DOHH2 (cell line): ENCODE data around the gene RPS8.

ENCODE experiments used
- H3F3A ChIP-seq: fragments of 200-600 bp; sonication (generic), shearing (Covaris generic); 2 replicates; pipeline ENCODE4 v1.6.0; 2016; ENCODE audit warnings: antibody characterized with exemption, mild to moderate bottlenecking; ENCODE audit not compliant: control insufficient read depth, insufficient read depth
- H3K27ac ChIP-seq: fragments of 200-600 bp; sonication (generic); 2 replicates; pipeline ENCODE4 v1.5.1; 2014; ENCODE audit warnings: low read depth, mild to moderate bottlenecking, low read length, moderate library complexity
- H3K27me3 ChIP-seq: fragments of 200-600 bp; sonication (generic); 2 replicates; pipeline ENCODE4 v1.6.1; 2014; ENCODE audit warnings: mild to moderate bottlenecking, low read length, mixed read lengths; ENCODE audit not compliant: control insufficient read depth
- H3K36me3 ChIP-seq: fragments of 200-600 bp; sonication (generic); 2 replicates; pipeline ENCODE4 v1.6.1; 2014; ENCODE audit warnings: mild to moderate bottlenecking, low read length, moderate library complexity, mixed read lengths; ENCODE audit not compliant: control insufficient read depth
- H3K4me1 ChIP-seq: fragments of 200-600 bp; sonication (generic); 2 replicates; pipeline ENCODE4 v1.6.1; 2014; ENCODE audit warnings: mild to moderate bottlenecking, low read length, mixed read lengths; ENCODE audit not compliant: control insufficient read depth
- H3K4me2 ChIP-seq: fragments of 200-600 bp; sonication (generic); 2 replicates; pipeline ENCODE4 v1.6.0; 2014; ENCODE audit warnings: mild to moderate bottlenecking, low read length, moderate library complexity
- H3K4me3 ChIP-seq: fragments of 200-600 bp; sonication (generic); 2 replicates; pipeline ENCODE4 v1.5.1; 2014; ENCODE audit warnings: mild to moderate bottlenecking, low read length, mixed read lengths
- H3K79me2 ChIP-seq: fragments of 200-600 bp; sonication (generic); 2 replicates; pipeline ENCODE4 v1.6.1; 2014; ENCODE audit warnings: mild to moderate bottlenecking, low read length, mixed read lengths; ENCODE audit not compliant: control insufficient read depth
- H3K9me2 ChIP-seq: fragments of 200-600 bp; sonication (generic); replicated peaks from 2 replicates; pipeline ENCODE4 v1.6.1; 2014; ENCODE audit warnings: mild to moderate bottlenecking, low read length, mixed read lengths; ENCODE audit not compliant: control insufficient read depth
- H3K9me3 ChIP-seq: fragments of 200-600 bp; sonication (generic); 2 replicates; pipeline ENCODE4 v1.6.1; 2014; ENCODE audit warnings: antibody characterized with exemption, low read length, mixed read lengths; ENCODE audit not compliant: control insufficient read depth, insufficient read depth
- H4K20me1 ChIP-seq: fragments of 200-600 bp; sonication (generic); 2 replicates; pipeline ENCODE4 v1.6.0; 2014; ENCODE audit warnings: low read depth, mild to moderate bottlenecking, antibody characterized with exemption, low read length, moderate library complexity; ENCODE audit not compliant: control insufficient read depth, insufficient read depth
- EZH2phosphoT487 ChIP-seq: fragments of 200-600 bp; sonication (generic); IDR thresholded peaks from 2 replicates; pipeline ENCODE4 v1.6.1; 2017; ENCODE audit warnings: borderline replicate concordance, mild to moderate bottlenecking, antibody characterized with exemption, low read length, moderate library complexity, mixed read lengths
- TF ChIP-seq, protein P1 (sequence below): fragments of 200-600 bp; sonication (generic); IDR thresholded peaks from one replicate; pipeline ENCODE4 v1.5.1; 2014; ENCODE audit warnings: antibody characterized with exemption, mild to moderate bottlenecking, low read depth, low read length; ENCODE audit not compliant: poor library complexity, severe bottlenecking

Gene RPS8

DNA sequence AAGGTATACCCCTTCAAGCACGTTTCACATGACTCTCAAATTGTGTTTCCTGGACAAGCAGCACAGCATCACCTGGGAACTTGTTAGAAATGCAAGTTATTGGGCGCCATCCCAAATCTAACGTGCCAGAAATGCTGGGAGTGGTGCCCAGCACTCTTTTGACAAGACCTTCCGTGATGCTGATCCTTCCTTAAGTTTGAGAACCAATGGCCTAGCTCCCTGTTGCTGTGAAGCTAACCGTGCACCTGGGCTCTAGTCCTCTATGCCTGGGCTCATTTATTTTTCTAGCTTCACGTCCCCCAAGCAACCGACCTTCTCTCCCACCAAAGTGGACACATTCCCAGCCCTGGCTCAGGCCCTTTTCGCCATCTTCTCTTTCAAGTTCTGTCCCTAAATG lies 8.4 kb downstream of the RPS8 start:
- peak overlapping the region; percentile 68 for H3K4me3 ChIP-seq
- peaks cover 71% of the 10 kb centered on the region for H3F3A ChIP-seq
- H4K20me1 ChIP-seq: no peaks in the 10 kb centered on the region
- no peaks in the 10 kb centered on the region for H3K9me3 ChIP-seq
- H3K27me3 ChIP-seq: no peaks in the 10 kb centered on the region
- peaks cover 36% of the 10 kb centered on the region for H3K36me3 ChIP-seq
- peaks cover 5% of the 10 kb centered on the region; the same call in 1 of the 2 replicates for H3K79me2 ChIP-seq
- peak overlapping the region; percentile 46 for H3K27ac ChIP-seq
- peaks cover 43% of the 10 kb centered on the region for H3K4me1 ChIP-seq
- no peak for TF ChIP-seq EZH2phosphoT487
- TF ChIP-seq, protein P1, sequence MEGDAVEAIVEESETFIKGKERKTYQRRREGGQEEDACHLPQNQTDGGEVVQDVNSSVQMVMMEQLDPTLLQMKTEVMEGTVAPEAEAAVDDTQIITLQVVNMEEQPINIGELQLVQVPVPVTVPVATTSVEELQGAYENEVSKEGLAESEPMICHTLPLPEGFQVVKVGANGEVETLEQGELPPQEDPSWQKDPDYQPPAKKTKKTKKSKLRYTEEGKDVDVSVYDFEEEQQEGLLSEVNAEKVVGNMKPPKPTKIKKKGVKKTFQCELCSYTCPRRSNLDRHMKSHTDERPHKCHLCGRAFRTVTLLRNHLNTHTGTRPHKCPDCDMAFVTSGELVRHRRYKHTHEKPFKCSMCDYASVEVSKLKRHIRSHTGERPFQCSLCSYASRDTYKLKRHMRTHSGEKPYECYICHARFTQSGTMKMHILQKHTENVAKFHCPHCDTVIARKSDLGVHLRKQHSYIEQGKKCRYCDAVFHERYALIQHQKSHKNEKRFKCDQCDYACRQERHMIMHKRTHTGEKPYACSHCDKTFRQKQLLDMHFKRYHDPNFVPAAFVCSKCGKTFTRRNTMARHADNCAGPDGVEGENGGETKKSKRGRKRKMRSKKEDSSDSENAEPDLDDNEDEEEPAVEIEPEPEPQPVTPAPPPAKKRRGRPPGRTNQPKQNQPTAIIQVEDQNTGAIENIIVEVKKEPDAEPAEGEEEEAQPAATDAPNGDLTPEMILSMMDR: no peak
- peak overlapping the region; percentile 74 for H3K4me2 ChIP-seq
- H3K9me2 ChIP-seq: no peaks in the 10 kb centered on the region

DNA sequence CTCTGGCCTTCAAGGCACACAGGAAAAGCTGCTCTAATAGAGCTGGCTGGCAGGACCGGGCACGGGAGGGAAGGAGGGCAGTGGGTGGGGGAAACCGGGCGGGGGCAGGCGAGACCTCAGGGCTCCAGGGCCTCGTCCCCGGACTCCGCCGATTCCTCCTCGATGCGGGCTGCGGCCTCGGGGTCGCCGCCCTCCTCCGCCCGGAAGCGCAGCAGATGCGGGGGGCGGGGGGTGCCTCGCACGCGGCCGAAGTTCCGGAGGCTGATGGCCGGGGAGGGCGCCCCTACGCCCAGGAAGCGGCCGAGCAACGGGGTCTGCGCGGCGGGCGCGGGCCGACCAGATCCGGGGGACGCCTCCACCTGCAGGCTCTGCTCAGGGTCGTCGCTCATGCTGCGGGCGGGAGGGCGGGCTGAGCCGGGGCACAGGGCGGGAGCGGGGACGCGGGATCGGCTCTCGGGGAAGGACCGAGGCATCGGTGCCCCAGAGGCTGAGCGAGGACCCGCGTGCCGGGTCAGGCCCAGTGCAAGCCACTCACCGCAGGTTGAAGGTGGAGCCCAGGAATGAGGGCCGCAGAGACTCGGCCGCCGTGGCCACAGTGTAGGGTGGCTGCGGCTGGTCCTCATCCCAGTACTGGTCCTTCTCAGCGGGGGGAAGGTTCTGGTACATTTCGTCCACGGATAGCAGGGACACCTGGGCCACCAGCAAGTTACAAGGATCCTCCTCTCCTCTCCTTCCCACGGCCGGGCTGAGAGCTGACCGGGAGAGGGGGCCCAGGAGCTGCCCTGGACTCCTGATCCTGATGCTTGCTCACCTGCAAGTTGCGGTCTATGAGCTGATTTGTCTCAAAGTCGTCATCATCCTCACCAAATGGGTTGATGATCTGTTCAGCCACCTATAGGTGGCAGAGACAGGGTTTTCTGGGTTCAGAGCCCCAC lies 9.0 kb downstream of the RPS8 start:
- H3K27me3 ChIP-seq: no peaks in the 10 kb centered on the region
- no peaks in the 10 kb centered on the region for H4K20me1 ChIP-seq
- H3K9me3 ChIP-seq: no peaks in the 10 kb centered on the region
- peaks cover 29% of the 10 kb centered on the region for H3K36me3 ChIP-seq
- no peak for TF ChIP-seq EZH2phosphoT487
- TF ChIP-seq, protein P1: peak; percentile 60
- peak overlapping the region; percentile 46 for H3K27ac ChIP-seq
- H3F3A ChIP-seq: peaks cover 66% of the 10 kb centered on the region
- H3K79me2 ChIP-seq: no peaks in the 10 kb centered on the region
- H3K4me3 ChIP-seq: peak overlapping the region; percentile 68
- H3K4me2 ChIP-seq: peak overlapping the region; percentile 74
- H3K9me2 ChIP-seq: no peaks in the 10 kb centered on the region
- peaks cover 43% of the 10 kb centered on the region for H3K4me1 ChIP-seq

DNA sequence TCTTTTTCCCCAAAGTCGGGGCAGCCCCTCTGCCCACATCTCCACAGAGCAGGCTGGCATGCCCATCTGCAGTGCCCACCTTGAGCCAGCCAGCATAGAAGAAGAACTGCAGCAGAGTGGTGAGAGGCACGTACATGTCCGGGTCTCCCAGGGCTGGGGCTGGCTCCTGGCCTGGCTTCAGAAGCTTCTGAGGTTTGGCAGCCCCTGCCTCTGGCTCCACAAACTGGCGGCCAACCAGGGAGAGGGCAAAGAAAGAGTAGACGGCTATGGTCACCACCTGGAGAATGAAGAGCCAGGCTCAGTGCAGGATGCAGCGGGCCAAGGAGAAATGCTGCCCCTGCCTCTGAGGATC lies 9.7 kb downstream of the RPS8 start:
- peaks cover 22% of the 10 kb centered on the region for H3K36me3 ChIP-seq
- H3K27ac ChIP-seq: peak overlapping the region; percentile 2; the same call in 1 of the 2 replicates
- H3K9me2 ChIP-seq: no peaks in the 10 kb centered on the region
- H3K4me2 ChIP-seq: peak overlapping the region; percentile 74
- H4K20me1 ChIP-seq: no peaks in the 10 kb centered on the region
- H3F3A ChIP-seq: peaks cover 63% of the 10 kb centered on the region
- H3K79me2 ChIP-seq: no peaks in the 10 kb centered on the region
- no peaks in the 10 kb centered on the region for H3K27me3 ChIP-seq
- H3K4me3 ChIP-seq: peak overlapping the region; percentile 68
- H3K9me3 ChIP-seq: no peaks in the 10 kb centered on the region
- TF ChIP-seq EZH2phosphoT487: no peak
- TF ChIP-seq, protein P1: peak; percentile 35
- peaks cover 43% of the 10 kb centered on the region for H3K4me1 ChIP-seq
